LHCN-M2 (cell line): ENCODE results near the gene TMEM115. TPM values are rescaled to one million over a fixed set of nuclear protein-coding genes. Genes with fewer than 3 reads are reported as not detected.

Source experiments
- DNase-seq: peaks from one replicate; pipeline ENCODE4 v3.0.0-alpha.2; 2012; ENCODE audit warnings: low read depth
- total RNA-seq: library from RNA; depleted of rRNA; stranded (reverse); fragments of >200 nt; gene quantifications from 2 replicates; pipeline ENCODE4 v1.2.3, GENCODE V29; 2014

The TMEM115 gene
- total RNA-seq, 1 experiment from 2014 or later, result 76.5 TPM

DNA sequence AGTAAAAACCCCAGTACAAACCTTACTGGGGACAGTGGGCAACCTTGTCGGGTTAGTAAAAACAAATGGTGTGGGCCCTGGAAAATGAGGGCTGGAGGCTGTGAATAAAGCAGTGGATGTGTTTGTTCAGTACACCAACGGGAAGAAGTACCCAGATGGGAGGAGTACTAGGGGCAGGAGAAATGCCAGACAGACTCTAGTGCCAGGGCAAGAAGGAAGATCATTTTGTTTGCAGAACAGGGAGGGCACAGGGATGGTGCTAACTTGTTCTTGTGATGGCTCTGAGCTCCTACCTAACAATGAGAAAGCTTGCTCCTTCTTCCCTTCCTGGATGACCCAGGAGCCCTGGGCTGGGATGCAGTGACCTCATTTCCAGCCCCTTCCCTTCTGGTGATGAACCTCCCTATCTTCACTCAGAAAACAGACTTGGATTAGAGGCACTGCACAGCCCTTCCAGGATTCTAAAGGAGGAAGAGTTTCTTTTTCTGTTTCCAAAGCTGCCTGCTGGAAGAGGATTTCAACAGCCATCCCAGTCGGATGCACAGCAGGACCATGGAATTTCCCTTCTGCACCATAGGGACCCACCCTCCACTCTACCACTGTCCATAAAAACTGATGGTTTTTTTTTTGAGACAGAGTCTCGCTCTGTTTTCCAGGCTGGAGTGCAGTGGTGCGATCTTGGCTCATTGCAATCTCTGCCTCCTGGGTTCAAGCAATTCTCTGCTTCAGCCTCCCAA lies 24.8 kb downstream of the TMEM115 start:
- DNase-seq, result no peak

DNA sequence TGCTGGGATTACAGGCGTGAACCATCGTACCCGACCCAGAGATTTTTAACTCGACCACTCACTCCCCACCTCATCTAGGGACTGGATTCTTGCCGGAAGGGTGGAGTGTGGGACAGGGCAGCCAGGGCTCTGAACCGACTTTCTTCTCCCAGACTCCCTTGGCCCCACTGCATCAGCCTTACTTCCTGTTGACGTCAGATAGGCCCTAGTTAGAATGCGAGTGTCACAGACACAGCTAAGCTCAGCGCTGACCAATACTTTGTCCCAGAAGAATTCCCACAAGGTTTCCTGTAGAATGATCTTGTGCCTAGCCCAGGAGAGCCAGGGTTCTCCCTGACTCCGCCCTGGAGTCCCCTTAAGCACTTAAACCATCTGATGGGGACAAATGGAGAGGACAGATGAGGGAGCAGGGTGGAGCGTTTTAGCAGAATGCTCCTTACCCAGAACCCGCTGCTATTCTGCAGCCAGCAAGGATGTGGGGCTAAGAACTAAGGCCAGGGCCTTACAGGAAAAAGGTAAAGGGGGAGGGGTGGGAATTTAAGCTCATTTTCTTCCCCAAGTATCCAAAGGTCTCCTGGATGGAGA lies 25.5 kb downstream of the TMEM115 start:
- no peak for DNase-seq

DNA sequence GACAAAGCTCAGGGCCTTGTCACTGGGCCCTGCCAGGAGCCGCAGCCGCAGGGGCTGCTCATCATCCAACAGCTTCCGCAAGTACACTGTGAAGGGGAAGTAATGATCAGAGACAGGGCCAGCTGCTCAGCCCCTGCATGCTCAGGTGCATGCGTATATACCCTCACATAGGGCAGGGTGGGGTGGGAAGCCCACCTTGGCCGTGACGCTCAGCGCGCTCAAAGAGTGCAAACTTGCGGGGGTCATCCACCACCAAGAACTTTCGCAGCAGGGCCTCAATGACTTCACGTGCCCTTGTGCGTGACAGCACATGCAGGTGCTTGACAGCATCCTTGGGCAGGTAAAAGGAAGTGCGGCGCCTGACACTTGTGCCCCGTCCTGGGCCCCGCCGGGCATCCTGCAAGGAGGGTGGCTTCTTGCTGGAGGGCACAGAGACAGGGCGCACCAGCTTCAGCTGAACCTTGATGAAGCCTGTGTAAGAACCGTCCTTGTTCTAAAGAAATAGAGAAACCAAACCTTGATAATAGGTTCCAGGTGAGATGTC lies 27.9 kb downstream of the TMEM115 start:
- DNase-seq, result no peak

DNA sequence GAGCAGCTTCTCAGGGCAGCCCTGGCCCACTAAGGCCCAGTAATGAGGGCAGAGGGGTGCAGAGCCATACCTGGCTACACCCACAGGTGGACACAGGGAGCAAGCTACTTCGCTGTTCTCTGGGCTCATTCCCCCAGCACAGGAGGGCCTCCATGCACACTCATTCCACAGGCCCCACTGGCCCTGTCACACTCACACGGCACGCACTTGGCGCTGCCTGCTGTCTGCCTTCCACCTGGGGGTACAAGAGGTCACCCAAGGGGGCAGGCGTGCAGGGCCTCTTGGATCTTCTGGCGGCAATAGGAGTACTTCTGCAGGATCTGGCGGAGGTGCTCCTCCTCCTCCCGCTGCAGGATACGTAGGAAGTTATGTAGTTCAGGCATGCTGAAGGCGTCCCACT lies 29.0 kb downstream of the TMEM115 start:
- DNase-seq, result no peak

DNA sequence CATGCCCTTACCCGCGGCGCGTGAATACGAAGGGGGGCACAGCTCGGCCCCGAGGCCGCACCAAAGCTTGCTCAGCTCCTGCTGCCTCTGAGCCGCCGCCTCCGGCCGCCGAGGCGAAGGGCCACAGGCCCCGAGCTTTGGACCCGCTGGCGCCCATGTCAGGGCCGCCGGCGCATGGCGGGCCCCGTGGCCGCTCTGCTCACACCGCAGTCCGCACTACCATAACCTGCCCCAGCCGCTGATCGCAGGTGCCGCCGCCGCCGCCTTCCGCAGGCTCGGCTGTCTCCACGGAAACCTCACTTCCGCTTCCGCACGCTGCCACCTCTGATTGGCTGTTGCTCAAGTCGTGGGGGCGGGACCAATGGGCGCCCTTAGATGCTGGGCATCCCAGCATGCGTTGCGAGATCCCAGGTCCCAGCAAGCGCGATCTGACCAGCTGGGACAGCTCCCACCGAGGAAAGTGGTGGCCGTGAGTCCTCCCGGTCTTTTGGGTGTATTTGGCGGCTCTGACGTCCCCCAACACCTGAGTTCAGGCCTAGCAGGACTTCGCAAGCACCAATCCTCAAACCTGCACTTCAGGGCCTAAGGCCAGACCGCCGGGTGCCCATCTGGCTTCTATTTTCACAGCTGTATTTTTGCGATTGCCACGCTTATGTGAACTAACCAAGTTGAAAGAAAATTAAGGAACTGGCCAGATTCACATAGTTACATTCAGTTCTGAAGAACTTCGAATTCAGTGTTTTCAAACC lies 31.2 kb downstream of the TMEM115 start, which contains the start of gene TUSC2:
TSS of gene TUSC2 (minus strand) at position 281 of the 749 bp plus-strand sequence. CDS start at position 157, 124 bp downstream.
- DNase-seq, result peak; percentile 95

DNA sequence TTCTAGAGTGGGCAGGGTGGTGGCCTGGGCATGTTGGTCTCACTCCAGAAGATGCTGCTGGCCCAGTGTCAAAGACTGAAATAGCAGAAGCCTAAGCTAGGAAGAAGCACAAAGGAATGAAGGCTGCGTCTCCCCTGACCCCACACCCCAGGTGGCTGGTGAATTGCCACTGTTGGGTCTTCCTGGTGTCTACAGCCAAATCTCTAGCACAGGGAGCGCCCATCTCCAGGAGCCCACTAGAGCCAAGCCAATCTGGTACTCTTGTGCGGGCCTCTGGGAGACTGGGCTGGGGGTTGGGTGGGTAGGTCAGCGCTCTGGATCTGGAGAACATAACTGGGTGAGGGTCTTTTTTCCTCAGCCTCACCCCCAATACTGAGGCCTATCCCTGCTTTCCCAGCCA lies 32.2 kb downstream of the TMEM115 start:
- no peak for DNase-seq

DNA sequence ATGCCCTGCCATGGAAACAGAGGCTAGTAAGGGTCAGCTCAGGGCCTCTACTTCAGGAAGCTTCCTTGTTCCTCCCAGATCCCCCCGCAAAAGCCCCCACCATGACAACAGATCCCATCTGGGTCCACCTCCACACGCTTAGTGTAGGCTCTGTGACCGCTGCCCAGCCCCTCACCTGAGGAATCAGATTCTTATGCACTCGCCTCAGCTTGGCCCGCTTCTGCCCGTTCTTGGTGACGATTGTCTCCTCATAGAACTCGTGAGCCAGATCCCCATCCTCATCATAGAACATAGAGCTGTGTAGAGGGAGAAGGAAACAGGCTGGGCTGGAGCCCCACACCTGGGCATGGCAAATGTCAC lies 33.2 kb downstream of the TMEM115 start:
- no peak for DNase-seq

DNA sequence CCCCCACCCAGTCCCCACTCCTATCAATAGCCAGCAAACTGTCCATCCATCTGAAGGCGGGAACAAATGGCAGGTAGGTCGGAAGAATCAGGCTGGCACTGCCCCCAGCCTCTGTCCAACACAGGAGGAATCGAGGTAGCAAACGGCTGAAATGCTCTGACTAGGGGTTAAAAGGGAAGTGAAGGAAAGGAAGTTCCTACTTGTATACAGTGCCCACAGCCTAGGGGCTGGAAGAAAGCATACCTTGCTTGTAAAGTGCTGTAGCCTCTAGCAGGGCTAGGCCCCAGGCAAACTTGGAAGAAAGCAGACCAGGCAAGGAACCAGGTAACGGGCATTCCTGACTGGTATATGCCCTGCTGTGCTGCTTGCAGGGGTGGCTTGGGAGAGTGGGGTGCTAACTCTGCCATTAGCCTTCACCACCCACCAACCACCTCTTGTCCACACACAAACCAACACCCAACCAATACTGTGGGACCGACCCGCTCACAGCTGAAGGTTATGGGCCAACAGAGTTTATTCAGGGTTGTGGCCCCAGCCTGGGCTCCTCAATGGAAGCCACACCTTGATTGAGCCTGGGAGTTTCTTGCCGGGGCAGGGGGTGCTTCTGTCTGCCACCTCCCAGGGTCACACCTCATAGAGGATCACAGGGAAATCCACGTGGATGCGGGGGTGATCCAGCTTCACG lies 33.7 kb downstream of the TMEM115 start:
- DNase-seq, result no peak

DNA sequence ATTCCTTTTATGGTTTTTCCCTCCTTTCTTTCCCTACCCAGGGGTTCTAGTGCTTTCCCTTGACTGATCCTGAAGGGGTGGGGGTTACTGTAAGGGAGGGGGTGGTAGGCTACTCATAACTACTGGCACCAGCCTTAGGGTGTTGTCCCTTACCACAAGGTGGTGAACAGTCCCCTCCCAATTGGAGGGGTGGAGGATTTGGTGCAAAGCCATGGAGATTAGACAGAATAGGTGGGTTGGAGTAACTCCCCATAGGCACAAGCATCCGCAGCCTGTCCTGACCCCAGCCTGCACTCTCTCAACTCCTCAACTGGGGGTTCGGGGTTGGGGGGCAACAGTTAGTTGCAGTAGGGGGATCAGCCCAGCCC lies 34.2 kb downstream of the TMEM115 start:
- no peak for DNase-seq

DNA sequence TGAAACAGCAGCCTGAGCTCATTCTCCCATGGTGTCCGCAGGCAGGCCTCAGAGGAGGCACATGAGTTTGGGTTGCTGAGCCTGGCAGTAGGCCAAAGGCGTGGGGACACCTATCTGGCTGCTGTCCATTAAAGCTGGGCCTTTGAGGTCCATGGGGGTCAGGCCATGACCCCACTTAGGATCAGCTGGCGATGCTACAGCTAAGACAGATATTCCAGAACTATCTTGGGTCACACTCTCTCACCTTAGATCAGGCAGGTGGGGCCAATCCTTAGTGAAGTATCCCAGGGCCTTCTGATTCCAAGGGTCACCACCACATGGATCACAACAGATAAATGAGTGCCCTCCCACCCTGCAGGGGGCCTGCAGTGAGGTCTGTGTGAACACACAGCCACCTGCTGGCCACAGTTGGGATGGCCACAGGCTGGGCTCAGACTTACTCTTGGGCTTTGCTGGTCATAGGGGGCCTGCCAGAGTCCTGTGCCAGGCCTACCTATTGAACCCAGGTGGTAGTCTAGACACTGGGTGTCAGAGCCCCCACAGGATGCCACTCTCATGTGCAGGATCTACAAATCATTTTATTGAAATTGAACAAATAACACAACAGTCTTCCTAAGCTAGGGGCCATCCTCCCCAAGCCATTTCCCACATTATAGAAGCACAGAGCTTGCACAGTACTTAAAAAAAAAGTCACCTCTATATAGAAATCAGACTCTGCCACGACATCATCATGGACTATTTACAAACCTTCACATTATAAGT lies 34.8 kb downstream of the TMEM115 start:
- DNase-seq, result peak; percentile 57

DNA sequence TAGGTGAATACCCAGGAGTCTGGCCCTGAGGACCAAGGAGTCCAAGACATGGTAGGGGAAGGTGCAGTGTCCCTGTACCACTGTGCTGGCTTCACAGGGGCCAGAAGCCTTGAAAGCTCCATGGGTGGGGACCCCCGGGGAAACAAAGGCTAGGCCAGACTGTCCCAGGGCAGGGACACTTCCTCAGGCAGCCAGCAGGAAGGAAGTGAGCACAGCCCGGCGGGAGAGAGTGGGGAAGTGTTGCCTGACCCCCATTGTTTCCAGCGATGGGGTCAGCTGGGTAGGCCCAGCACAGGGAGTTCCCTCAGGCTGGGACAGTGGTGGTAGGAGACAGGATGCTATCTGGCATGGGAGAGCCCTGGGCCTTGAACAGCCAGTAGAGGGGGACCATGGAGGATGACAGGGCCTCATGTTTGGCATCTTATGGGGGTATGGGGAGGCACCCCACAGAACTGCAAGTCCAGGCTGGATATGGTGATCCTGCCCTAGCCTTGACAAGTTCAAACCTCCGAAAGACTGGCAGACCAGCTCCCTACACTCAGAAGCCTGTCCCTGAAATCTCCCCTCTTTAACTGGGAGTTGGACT lies 35.6 kb downstream of the TMEM115 start:
- no peak for DNase-seq

DNA sequence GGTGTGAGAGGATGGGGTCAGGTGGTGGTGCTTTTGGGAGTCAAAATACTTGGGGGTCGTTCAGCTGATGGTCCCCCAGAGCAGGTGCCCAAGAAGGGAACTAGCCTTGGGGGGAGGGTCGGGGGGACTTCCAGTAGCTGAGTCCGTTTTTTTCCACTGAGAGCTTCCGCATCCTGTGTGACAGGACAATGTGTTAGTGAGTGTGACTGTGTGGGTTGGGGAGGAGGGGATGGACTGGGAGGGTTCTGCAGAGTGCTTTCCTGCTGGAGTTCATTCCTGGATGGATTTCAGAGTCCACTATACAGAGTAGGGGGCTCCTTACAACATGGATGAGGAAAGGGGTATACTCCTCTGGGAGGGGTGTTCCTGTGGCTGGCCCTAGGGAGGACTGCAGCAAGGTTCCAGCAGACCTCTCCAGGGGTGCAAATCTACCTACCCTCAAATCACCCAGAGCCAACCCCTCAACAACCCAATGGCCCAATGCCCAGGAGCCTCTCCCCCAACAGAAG lies 36.2 kb downstream of the TMEM115 start:
- DNase-seq, result no peak

DNA sequence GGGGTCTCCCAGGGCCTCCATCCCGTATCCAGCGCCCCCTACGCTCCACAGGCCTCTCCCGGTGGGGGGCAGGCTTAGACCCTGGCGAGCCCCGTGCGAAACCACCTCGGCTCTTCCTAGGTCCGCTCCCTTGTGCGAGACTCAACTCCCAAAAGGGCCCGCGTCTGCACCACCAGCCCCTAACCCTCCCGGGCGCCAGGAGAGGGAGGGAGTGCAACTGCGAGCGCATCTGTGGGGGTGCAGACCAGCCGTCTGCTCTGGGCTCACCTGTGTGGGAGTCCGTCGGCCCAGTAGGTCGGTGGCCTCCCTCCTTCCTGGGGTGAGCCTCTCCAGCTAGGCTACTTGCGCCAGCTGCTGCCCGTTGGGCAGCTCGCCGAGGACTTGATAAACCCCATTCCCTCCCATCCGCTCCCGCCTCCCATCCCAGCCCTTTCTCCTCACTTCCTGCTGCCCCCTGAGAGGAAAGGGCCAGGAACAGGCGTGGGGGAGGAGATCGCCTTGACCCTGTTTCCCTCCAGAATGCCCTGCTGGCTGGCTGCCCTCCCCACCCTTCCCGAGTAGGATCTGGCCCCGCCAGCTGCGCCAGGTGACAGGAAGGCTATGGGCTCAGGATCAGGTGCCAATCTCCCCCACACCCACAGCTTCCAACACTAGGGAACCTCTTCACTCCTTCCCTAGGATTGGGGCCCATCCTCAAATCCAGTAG lies 36.8 kb downstream of the TMEM115 start, which contains the start of gene HYAL2:
TSS of gene HYAL2 (minus strand) at position 360 of the 706 bp plus-strand sequence. CDS start 2,256 bp downstream, outside the sequence.
- DNase-seq, result no peak

DNA sequence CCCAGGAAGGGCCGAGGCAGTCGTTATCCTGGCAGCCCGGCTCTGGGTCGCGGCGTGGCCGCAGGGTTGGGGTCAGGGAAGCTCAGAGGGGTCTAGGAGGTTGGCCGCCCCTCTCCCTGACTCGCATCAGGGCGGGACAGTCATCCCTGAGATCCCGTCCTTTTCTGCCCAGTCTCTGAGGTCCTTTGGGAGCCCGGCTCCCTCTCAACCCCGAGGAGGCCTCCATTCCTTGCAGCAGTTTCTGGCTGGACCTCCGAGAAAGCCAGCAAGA lies 37.3 kb downstream of the TMEM115 start:
- no peak for DNase-seq

DNA sequence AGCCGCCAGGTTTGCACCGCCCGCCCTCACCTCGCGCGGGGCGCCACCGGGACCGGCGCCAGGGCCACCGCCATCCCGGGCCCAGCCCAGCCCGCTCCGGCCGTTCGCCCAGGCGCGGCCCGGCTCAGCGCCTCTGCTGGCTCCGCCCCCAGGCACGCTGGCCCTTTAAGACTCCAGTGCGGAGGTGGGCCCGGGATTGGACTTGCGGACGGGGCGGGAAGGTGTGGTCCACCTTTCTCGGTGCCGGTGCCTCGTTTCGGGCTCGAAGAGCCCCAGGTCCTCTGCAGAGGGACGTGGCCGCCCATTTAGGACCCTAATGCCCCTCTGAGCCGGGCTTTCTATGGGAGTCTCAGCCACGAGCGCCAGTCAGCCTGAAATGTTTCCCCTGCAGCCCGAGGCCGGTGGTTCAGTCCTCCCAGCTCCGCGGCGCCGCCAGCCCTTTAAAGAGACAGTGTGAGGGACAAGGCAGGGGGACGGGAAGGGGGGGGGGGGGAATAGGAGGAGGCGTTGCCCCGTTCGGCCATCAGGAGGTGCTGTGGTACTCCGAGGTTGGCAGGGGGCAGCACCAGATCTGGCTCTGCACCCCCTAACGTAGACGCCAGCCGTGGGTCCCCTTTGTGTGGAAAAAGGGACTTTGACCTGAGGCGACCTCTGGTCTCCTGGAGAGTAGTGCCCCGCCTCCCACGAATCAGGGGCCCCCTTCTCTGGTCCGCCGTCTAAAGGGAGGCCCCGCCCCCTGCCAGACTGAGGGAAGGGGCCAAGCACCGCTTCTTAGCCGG lies 37.8 kb downstream of the TMEM115 start:
- peak; percentile 85 for DNase-seq

DNA sequence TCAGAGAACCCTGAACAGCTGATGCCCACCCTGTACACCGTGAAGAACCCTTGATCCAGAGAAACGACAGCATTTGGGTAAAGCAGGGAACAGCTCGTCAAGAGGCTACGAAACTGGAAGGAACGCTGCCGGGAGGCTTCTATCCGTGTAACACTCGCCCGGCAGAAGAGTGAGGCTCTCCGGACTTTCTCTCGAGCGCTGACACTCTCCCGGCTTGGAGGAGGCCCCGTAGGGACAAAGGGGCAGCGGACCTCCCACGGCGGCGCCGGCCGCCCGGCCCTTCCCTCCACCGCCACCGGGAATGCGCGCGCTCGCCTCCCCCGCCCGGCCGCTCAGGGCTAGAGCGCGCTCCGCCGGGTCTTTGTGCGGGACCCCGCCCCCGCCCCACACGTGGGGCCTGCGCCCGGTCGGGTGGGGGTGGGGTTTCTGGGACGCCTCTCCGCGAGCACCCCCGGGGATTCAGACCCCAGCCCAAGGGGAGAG lies 38.4 kb downstream of the TMEM115 start:
- DNase-seq, result peak; percentile 63

DNA sequence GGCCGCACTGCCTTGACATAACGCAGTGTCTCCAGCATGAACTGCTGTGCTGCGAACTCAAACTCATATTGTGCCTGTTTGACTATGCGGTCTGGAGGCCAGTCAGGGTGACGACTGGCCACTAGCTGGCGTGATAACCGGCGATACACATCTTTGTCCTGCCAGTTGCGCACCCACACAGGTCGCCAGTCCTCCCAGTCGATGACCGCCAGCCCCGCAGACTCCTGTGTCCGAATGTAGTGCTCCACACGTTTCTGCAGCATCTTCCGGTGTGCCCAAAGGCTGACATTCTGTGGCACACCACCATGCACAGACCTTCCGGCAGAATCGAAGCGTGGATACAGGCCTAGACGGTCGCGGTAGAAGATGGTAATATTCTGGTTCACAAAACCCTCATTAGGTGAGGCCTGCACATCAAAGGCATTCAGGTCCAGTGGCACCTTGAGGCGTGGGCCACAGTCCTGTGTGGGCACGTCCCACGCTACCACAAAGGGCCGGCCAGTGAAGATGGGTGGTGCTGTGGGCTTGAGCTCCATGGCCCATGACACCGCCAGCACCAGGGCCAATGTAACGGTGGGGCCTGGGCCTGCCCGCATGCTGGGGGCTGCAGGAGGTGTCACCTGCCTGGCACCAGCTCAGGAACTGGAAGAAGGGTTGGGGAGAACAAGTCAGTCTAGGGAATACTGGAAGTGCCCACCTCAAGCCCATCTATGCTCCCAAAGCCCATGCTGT lies 39.3 kb downstream of the TMEM115 start:
- DNase-seq, result no peak

DNA sequence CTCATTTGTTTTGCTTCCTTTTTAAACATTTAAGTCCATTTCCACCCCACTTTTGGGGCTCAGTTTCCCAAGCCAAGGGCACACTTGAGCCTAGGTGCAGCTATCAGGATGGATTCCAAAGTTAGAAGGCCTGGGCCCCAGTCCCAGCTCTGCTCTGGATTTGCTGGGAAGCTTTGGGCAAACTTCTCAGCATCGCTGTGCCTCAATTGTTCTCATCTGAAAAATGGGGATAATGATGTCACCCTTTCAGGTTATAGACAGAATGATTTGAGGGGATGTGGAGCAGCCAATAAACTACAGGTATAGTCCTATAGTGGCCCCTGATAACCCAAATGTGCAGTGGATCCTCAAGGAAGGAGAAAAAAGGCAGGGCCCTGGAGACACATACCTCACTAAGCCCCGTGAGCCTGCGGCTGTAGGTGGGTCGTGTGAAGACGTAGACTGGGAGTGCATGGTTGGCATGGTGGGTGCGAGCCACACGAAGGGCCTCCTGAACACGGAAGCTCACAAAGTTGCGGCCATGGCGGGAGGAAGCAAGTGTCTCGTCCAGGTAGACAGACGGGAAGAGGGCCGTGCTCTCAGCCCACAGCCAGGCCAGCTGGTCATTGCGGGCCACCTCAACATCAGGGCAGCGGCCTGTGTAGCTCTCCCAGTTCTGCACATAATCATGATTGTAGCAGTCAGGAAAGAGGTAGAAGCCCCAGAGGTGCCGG lies 40.0 kb downstream of the TMEM115 start:
- DNase-seq, result no peak
